Measurements from ENCODE around the gene WFDC1.

WFDC1 gene

DNA sequence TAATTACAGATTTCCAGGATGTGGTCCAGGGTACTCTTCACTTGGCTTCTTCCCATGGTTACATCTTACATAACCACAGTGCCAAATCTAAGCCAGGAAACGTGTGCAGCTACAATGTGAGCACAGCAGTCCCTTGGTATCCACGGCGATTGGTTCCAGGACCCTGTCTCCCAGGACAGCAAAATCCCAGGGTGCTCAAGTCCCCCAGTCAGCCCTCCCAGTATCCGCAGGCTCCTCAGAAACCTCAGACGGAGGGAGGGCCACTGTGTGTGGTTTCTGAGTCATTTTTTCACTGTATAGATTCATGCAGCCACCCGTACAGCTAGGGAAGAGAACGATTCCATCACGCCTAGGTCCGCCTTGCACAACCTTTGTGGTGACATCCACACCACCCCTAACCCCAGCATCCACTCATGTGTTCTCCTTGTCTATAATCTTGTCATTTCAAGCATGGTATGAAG is 62.5 kb downstream of the WFDC1 start:
- DNase-seq, result no peak

DNA sequence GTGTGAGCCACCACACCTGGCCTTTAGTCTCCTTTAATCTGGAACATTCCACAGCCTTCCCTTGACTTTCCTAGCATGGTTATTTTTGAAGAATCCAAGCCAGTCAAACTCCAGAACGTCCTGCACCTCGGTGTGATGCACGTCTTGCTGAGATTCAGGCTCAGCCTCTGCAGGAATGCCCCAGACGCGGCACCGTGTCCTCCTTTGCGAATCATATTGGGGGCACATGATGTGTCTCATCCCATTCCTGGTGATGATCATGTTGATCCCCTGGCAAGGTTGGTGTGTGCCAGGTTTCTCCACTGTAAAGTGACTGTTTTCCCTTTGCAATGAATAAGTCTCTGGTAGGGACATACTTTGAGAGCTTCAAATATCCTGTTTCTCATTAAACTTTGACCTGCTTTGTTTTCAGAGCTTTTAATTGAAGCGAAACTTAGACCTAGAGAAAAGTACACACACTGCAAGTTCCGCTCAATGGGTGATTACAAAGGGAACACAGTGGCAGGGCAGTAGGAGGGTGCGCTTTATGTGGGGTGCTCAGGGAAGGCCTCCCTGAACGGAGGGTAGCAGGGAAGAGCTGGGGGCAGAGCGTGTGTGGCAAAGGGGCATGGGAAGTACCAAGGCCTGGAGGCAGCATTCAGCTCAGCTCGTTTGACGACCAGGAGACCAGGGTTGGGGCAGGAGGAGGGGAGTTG is 64.1 kb downstream of the WFDC1 start:
- DNase-seq, result no peak

DNA sequence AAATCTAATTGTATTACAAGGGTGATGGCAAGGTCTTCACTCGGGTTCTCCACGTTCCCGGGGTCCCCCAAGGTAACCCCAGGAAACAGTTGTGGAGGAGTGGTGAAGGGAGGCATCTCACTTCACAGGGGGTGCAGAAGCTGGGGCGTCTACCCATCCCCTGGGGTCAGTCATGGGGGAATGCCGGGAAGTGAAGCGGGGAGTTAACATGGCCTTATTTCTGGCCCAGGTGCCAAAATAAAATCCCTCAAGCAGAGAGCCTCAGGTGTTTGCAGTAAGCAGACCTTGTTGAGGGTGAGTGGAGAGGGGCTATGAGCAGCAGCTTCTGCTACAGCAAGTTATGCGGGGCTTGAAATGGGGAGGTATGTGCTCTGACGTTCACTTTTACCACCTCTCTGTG is 64.6 kb downstream of the WFDC1 start:
- DNase-seq, result no peak

DNA sequence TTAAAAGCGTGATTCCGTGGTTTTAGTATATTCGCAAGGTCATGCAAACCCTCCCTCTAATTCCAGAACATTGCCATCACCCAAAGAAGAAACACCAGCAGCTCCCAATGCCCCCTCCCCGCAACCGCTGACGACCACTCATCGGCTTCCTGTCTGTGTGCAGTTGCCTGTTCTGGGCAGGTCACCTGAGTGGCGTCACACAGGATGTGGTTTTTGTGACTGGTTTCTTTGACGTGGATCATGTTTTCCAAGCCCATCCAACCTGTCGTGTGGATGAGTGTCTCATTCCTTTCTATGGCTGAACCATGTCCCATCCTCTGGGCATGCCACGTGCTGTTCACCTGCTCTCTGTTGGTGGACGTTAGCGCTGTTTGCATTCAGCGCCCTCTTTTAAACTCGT is 65.5 kb downstream of the WFDC1 start:
- no peak for DNase-seq

DNA sequence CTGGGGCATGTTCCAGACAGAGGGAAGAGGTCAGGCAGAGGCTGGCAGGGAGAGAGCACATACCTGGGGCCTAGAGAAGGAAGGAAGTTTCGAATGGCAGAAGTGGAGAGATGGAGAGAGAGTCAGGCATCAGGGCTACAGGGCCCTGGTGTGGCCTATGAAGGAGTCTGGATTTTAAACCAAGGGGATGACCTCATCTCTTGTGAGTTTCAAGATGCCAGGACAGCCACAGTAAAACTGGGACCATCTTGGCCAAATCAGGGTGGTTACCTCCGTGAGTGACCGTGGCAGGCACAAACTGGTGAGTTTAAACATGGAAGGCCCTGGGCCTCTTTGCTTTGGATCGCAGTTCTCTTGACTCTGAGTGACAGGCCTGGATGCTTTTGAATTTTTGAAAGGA is 66.1 kb downstream of the WFDC1 start:
- no peak for DNase-seq

DNA sequence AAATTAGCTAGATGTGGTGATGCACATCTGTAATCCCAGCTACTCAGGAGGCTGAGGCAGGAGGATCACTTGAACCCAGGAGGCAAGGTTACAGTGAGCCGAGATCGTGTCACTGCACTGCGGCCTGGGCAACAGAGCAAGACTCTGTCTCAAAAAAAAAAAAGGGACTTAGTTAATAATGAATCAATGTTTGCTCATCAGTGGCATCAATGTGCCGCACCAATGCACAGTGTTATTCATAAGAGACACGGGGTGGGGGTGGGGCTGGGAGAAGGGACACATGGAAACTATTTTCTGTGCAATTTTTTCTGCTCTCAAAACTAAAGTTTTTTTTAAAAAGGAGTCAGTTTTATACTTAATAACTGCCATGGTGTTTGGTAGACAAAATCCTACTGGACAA is 66.9 kb downstream of the WFDC1 start:
- no peak for DNase-seq

DNA sequence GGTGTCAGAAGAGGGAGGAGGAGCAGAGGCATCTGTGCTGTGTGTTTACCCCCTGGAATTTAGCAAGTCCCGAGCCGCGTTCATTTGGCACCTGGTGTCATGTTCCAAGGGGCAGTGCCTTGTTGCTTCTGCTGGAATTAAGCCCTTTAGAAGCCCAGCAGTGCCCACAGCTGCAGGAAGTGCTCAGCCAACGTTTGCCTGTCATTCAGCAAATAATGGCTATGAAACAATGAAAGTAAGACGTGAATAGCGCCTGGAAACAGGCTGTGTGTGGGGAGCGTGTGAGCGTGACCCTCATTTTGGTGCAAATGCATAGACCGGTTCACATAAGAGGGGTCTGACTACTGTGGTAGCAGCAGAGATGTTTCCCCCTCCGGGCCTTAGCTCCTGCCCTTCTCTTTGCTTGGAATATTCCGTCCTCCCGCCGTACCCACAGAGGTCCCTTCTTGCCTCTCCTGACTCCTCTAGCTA is 67.8 kb downstream of the WFDC1 start:
- DNase-seq, result peak; percentile 58

DNA sequence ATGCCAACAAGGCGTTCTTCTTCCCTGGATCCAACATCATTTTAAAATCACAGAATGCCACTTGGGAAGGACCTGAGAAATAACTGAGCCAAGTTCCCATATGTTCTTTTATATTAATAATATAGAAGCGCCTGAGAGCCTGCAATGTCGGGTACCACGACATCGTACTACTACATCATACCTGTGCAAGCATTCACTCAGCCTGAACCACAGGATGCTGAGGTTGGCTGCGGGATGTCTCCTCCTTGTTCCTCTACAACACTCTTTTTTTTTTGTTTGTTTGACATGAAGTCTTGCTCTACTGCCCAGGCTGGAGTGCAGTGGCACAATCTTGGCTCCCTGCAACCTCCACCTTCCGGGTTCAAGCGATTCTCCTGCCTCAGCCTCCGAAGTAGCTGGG is 71.5 kb downstream of the WFDC1 start:
- no peak for DNase-seq

DNA sequence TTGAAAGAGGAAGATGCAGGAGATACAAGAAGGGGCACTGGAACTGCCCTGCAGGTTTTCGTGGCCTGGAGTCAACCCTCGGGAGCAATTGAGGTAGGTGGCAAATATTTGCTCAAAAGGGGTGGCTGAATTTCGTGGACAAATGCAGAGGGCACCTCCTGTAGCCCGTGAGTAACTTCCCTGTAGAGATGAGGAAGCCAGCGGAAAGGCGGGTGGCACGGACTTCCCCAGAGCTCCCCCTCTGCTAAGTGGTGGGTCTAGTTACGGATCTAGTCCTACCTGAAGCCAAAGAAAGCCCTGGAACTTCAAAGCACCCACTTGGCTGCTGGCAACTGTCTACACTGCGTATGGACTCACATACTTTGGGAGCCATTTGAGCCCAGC is 72.6 kb downstream of the WFDC1 start:
- DNase-seq, result no peak

DNA sequence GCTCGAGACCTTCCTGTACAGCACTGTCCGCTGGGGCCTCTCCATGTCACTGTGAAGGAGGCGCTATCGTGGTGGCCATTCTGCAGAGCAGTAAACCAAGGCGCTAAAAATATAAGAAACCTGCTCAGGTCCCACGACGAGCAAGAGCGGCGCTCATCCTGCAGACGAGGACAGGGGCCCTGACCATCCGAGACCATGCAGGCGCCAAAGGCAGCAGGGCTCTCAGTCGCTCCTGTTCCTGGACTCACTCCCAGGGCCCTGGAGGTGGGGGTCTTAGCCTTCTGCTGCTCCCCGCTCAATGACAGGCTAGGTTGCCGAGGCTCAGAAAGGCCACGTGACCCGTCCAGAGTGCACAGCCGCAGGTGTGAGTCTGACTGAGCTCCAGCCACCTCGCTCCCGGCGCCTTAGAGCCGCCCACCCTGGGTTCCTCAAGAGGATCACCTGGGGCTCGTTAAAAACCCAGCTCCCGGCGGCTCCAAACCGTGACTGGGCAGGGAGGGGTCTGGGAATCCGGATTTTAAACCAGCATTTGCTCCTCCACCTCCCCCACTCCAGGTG is 73.2 kb downstream of the WFDC1 start:
- DNase-seq, result no peak

DNA sequence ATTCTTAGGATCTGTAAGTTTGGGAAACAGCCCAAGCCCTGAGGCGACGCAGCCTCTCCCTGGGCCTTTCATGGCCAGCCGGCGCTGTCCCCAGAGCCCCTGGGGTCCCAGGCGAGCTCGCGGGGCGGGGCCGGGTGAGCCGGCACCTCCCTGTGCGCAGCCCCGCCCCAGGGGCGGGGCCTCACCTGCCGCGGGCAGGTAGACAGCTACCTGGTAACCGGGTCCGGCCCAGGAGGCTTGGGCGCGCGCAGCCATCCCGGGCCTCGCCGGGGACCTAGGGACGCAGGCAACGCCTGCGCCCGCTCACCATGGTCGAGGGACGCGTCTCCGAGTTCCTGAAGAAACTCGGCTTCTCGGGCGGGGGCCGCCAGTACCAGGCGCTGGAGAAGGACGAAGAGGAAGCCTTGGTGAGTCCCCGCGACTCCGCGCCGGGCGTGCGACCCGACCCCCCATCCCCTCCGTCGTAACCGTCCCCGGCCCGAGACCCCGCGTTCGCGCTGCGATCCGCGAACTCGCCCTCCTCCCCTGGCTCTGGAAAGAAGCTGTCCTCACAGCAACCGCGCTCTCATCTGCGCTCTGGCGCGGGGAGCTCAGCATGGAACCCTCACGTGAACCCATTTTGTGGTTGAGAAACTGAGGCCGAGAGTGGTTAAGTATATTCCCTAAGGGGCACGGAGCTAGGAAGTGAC is 73.8 kb downstream of the WFDC1 start, which contains the start of gene ATP2C2:
Gene ATP2C2 (plus strand): TSS at position 231 of the 689 bp plus-strand sequence. CDS start 78 bp downstream, at position 309.
- no peak for DNase-seq

DNA sequence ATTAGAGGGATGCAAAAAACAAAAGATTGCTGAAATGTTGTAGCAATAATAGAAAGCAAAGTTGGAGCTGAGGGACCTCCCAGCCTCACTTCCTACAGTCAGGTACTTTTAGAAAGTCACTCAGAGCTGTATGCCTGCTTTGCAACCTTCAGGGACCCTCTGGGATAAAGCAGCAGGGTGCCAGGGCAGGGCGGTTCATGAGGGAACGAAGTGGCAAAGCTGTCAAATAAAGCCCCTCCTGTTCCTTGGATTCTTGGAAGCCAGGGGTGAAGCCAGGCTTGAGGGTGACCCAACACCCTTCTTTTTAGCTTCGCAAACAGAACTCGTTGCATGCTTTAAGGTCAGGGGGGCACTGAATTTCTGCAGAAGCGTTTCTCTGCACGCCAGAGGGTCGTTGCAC is 74.4 kb downstream of the WFDC1 start:
- no peak for DNase-seq

DNA sequence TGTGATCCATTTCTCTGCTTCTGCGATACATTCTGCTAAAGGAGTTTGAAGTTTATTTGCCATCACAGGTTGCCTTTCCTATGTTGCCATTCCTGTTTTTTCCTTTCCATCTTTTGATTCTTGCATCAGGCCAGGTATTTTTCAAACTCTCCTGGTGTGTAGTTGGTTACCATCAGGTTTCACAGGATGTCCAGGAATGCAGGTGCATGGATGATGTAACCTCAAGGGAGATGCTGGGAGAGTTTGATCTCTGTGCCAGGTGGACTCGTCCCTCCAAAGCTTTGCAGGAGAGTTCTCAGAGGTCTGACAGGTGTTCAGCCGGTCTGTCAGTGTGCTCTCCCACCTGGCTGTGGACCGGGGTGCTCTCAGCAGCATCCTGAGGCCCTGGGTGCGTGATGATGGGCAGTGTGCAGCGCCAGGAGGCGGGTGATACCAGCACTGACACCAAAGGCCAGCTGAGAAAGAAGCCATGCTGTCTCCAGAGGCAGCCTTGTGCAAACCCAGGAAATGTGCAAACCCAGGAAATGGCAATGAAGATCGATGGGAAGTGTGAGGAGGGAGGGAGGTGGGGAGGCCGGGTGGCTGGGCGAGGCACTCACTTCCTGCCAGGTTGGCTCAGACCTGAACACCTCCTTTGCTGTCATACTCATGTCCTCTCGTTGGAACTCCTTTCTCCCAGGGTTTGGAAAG is 75.4 kb downstream of the WFDC1 start:
- no peak for DNase-seq

DNA sequence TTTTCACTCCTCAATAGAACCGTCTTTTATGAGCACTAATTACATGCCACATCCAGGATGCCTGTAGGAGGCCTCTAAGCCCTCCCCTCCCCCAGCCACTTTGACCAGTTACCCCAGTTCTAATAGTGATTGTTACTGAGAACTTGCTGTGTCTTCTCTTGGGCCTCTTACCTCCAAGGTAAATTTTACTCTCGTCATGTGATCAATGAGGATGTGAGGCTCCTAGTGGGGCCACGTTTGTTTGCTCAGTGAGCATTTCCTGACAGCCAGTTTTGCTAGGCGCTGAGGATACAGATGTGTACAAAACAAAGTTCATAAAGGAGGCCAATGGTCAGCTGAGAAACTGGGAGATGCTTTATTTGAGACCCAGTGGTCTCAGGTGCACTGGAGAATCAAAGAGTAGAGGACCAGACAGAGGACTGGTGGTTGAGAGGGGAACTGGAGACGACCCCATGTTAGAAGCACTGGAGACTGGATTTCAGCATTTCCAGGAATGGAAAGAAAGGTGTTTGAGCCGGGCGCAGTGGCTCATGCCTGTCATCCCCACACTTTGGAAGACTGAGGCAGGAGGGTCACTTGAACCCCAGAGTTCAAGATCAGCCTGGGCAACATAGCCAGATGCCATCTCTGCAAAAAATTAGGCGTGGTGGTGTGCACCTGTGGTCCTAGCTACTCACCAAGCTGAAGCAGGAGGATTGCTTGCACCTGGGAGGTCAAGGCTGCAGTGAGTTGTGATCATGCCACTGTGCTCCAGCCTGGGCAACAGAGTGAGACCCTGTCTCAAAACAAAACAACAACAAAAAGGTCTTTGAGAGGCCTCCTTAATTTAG is 76.3 kb downstream of the WFDC1 start:
- DNase-seq, result no peak

DNA sequence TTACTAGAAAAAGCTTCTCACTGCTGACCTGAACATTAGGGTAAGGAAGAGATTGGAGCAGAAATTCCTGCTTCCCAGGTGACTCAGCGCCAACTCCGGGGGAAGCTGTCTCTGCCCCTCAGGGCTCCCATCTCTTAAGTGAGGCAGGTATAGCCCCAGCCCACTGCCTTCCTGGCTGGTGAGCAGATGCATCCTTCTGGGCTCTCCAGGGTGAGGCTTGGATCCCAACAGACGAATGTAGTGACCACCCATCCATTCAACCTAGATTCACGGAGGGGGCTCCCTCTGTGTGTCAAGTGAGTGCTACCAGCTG is 76.8 kb downstream of the WFDC1 start:
- no peak for DNase-seq

DNA sequence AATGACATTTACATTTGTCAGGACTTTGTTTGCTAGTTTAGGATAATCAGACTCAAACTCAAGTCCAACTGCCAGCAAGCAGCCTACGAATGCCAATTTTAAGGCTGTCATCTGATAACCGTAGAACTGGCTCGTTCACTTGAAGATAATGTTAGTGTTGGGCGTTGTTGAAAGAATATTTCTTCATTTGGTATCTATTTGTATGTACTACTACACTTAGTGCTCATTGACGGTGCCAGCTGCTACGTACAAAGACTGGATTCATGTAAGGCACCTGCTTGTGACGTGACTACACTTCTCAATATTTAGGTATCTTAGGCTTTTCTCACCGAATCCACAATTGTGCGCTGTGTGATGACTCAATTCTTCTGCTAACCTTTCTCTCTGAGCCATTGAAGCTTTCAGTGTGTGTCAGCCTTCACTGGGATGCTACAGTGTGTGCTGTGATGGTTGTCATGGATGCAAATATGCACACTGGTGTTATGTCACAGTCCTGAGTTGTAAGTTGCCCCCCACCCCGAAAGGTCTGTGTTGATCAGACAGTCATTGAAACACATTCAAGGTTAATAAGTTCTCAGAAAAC is 79.3 kb downstream of the WFDC1 start:
- no peak for DNase-seq

DNA sequence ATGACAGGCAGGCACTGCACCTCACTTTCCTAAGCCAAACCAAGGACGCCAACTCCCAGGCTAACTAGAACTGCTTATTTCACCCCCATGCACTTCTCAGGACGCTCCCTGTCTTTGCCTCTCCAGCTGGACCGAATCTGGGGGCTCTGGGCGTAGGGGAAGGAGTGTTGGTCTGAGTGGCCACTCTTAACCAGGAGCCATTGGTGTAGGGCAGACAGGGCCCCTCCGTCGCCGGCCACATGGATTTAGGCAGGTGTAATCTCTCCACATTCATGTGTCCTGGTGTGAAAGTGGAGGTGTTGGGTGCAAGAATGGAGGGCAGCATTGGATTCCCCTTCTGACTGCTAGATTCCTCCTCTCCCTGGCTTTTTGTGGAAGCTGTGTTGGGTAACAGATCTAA is 83.4 kb downstream of the WFDC1 start:
- DNase-seq, result no peak

DNA sequence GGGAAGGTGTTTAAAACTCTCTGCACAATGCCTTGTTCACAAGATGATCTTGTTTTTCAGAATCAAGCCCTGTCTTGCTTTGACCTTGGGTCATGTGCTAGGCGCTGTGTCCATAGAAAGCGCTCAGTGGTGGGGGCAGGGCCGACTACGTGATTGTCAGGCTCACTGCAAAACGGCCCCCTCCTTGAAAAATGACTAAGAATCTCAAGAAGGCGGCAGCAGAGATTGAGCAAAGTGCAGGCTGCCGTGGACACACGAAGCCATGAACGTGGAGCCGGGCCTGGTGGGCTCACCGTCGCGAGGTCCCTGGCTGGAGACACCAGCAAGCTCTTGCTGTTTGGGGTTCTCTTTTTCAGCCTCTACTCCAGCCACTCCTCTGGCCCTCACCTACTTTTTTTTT is 83.9 kb downstream of the WFDC1 start:
- DNase-seq, result no peak

DNA sequence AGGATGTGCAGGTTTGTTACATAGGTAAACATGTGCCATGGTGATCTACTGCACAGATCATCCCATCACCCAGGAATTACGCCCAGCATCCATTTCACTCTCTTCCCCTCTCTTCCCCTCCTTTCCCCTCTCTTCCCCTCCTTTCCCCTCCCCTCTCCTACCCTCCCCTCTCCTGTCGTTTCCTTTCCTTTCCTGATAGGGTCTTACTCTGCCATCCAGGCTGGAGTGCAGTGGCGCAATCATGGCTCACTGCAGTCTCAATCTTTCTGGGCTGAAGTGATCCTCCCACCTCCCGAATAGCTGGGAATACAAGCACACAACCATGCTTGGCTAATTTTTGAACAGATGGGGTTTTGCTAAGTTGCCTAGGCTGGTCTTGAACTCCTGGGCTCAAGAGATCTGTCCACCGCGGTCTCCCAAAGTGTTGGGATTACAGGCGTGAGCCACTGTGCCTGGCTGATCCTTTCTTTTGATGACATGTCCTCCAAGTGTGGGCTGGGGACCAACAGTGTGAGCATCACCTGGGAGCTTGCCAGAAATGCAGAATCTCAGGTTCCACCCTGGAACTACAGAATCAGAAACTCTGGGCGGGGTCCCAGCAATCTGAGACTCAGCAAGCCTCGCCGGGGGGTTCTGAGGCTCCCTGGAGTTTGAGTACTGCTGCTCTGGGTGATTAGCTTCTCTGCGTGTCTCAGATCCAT is 84.5 kb downstream of the WFDC1 start:
- no peak for DNase-seq

Measured in NCI-H2107 (cell line).